GM21825 (cell line): ENCODE measurements around the gene HAUS7.

Experiments
- ATAC-seq: cut with Tn5 transposase; IDR thresholded peaks from one replicate; pipeline ENCODE4 v1.9.1; 2021; ENCODE audit warnings: mild to moderate bottlenecking, moderate library complexity; ENCODE audit not compliant: unreplicated experiment

HAUS7 gene

DNA sequence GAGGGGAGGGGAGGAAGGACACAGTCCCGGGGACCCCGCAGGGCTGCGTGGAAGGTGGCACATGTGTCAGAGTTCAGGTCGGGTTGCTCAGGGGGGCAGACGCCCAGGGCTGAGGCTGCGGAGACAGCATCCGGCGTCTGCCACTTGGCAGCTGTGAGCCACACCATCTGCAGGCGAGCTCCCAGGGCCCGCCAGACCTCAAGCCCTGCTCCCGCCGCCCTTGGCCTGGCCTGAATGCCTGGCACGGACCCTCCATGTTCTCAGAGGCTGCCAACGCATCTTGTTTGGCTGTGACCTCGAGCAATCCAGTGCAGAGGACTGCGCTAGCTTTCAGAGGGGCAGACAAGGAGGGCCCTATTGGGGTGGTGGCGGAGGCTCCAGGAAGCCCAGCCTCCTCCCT lies 29.5 kb upstream of the HAUS7 start:
- no peak for ATAC-seq

DNA sequence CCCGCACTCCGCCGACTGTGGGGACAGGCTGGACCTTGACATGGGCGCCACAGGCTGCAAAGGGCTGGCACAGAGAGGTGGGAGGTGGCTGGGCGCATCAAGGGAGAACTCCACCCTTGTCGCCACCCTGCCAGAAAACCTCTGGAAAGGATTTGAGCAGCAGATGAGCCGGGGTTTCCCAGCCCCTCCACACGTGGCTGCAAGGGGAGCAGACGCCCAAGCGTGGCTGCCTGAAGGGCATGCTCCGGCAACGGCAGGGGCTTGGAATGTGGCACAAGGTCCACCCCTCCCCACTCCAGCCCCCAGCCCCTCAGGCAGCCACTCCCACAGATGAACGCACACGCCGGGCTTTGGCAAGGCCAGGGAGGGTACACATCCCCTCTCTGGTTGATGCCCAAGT lies 29.0 kb upstream of the HAUS7 start:
- no peak for ATAC-seq

DNA sequence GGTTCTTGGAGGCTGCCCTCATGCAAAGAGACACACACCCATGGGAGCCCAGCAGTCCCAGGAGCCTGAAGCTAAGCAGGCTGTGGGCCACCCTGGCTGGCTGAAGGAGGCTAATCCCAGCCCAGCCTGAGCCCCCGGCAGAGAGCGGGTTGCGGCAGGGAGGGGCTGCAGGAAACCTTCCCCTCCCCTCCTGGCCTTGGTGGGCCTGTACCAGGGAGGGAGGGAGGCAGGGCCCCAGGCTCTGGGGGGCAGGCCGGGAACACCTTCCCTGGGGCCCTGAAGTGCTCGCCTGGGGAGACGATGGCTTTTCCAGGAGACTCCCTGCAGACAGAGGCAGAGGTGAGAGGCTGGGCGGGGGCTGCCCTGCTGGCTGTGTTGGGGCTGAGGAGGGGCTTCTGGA lies 28.1 kb upstream of the HAUS7 start:
- no peak for ATAC-seq

DNA sequence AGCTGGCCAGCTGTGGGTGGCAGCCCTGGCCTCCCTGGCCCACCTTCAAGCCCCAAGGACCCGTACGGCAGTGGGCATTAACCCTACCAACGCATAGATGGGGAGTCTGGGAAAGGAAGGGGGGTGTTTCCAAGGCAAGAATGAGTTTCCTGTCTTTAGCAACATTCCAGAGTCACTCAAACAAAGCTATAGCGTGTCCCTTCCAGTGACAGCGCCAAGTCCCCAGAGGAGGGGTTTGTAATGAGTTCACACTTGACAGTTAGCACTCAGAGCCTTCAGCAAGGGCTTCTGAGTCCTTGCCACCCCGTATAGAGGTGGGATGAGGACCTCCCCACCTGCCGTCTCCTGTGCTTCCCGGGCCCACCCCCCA lies 26.2 kb upstream of the HAUS7 start:
- ATAC-seq: no peak

- no peak for ATAC-seq
These were observed 25.7 kb upstream of the HAUS7 start for GRCh38 chrX:153495903-153496589.

DNA sequence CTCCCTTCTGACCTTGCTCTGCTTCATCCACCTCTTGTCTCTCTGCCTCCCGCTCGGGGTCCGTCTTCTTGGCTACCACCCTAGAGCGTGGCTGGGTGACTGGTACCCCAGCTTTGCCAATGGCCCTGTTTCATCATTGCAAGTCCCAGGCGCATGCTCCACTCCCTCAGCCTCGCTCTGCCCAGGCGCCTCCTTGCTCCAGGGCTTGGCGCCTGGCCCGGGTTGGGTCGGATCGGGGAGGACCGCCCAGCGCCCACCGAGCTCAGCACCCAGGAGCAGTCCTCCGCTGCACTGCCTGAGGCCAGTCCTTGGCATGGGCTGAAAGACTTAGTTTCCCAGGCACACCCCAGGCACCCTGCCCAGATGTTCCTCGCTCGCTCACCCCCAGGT lies 25.0 kb upstream of the HAUS7 start:
- ATAC-seq: no peak

- ATAC-seq: no peak
These were observed 24.4 kb upstream of the HAUS7 start, which contains the start of gene BGN for GRCh38 chrX:153494541-153495361. Gene BGN (plus strand): TSS chrX:153494980. CDS start chrX:153504632, 9,652 bp downstream.

DNA sequence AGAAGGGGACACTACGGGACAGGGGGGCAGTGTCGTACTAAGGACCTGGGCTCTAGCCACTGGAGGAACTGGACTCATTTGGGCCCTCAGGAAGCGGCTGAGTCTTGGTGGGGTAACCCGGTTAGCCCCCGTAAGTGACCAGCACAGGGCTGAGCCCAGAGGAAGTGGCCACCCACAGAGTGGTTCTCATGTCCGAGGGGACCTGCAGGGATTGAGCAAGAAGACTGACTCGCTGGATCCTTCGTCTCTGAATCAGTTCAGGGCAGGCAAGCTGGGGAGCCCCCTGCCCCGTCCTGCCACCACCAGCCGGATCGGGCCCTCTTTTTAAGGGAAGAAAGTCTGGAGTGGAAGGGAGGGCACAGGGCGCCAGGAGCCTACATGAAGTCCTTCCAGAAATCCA lies 23.7 kb upstream of the HAUS7 start:
- no peak for ATAC-seq

DNA sequence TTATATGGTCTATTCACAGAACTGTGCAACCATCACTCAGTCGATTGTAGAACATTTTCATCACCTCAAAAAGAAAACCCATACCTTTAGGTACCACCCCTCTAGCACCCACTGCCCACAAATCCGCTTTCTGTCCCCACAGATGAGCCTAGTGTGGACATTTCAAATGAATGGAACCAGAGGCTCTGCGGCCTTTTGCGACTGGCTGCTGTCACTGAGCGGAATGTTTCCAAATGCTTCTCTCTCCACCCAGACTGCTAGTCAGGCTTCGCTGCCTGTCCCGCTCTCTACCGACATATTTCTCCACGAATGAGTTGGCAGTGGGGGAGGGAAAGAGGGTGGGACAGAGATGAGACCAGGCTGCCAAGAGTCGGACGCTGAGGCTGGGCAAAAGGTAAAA lies 22.7 kb upstream of the HAUS7 start:
- ATAC-seq: no peak

DNA sequence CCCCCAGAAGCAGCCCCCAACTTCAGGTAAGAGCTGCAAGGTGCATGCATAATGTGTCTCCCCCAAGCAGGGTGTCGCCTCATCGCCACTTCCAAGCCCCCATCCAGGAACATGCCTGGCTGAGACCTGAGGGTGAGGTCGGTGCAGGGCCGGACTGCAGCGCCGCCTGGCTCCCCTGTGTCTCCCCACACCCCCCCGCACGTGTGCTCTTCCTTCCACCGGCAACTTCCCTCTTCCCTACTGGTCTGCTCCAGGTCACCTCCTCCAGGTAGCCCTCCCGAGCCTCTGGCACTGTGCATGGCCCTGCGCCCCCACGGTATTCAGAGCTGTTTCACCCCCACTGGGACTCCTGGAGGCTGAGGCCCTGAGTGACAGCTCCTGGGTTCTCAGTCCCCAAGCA lies 22.2 kb upstream of the HAUS7 start:
- ATAC-seq: no peak

- ATAC-seq: no peak
These were observed 21.5 kb upstream of the HAUS7 start for GRCh38 chrX:153491918-153492317.

GRCh38 chrX:153491351-153491914 lies 21.1 kb upstream of the HAUS7 start:
- ATAC-seq: no peak

DNA sequence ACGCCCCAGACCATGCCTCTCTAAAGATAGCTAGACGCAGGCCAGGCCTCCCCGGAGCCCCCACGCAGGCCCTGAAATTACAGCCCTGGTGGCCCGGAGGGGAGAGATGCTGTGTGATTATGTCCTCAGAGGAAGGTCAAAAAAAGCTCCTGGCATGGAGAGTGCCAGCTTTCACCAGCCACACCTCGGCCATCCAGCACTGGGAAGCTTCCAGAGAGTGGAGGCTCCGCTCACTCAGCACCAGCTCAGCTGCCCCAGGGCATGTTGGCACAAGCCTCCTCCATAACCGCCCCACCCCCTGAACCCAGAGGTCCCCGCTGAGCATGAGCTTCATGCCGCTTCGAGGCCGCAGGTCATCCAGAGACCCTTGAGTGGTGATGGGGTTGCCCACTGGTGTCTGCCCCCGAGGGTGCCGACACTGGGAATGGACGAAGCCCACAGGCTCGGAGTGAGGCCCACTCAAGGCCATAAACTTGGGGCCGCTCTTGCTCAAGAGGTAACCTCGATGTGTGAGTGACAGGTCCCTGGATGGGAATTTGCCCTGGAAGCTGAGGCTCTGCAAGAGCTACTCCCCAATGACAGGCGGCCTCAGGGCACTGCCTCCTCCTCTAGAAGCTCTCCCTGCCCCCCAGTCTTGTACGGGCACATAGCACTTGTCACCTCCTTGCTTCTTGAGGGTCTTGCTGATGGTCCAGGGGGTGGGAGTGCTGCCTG lies 20.0 kb upstream of the HAUS7 start:
- ATAC-seq: no peak

DNA sequence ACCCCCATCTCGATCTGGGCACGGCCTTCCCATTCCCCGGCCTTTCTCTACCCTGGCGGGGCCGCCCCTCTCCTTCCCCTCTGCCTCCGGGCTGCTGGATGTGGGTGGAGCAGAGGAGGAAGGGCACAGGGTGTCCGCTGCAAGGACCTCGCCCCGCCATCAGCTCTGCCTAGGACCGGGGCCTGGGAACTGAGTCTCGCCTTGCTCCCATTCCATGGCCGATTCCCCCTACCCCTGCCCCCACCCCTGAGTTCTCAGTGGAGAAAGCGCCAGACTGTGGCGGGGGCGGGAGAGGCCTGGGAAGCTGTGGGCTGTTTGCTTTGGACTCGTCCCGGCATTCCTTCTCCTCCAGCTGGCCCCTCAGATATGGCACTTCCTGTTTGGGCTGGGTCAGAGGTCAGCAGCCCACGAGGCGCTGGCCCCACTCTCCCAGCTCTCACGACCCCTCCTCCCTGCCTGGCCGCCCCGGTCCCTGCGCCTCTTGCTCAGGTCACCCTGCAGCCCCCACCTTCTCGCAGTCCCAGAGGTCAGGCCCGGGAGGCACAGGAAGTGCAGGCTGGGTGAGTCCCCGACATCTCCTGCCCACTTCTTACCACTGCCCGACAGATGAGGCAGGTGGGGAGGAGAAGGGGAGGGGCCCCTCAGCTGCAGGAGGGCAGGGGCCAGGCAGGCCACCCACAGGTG lies 18.0 kb upstream of the HAUS7 start:
- ATAC-seq: no peak

DNA sequence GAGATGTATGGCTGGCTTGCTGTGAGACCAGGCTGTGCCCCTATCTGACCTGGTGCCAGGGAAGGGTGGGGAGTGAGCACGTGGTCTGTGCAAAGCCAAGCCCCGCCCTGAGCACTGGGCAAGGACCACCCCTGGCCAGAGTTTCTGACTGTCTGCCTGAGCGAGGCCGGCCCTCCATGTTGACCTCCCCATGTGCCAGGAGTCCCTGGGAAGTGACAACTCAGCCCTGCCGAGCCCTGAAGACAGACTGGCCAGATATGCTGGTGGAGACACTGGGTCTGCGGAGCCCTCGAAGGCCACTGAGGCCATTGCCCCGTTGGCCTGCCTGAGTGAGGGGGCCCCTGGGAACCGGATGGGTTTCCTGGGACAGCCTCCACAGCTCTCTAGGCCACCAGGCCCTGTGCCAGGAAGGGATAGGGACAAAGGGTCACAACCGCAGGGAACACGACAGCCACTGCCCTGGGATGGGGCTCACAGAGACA lies 17.3 kb upstream of the HAUS7 start:
- ATAC-seq: no peak

- ATAC-seq: no peak
These were observed 15.8 kb upstream of the HAUS7 start for GRCh38 chrX:153486171-153486570.

- ATAC-seq: no peak
These were observed 15.2 kb upstream of the HAUS7 start for GRCh38 chrX:153485396-153486080.

DNA sequence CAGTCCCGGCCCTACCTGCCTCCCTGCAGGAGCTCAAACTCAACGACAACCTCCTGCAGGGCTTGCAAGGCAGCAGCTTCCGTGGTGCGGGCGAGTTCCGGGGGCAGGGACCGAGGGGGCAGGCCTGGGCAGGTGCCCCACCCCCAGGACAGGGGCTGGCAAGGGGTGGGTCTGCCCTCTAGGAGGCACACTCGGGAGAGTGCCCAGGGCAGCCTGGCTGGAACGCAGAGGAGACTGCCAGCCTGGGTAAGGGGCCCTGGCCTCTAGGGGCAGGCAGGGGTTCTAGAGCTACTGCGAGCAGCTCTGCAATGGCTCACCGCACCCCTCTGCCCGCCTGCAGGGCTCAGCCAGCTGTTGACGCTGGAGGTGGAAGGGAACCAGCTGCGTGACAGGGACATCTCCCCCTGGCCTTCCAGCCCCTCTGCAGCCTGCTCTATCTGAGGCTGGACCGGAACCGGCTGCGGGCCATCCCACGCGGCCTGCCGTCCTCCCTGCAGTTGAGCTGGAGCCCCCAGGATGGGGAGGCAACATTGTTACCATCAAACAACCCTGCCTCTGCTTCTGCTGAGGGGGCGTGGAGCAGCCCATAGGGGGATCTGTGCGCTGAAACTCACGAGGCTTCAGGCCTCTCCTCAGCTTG lies 12.1 kb upstream of the HAUS7 start:
- ATAC-seq: no peak

DNA sequence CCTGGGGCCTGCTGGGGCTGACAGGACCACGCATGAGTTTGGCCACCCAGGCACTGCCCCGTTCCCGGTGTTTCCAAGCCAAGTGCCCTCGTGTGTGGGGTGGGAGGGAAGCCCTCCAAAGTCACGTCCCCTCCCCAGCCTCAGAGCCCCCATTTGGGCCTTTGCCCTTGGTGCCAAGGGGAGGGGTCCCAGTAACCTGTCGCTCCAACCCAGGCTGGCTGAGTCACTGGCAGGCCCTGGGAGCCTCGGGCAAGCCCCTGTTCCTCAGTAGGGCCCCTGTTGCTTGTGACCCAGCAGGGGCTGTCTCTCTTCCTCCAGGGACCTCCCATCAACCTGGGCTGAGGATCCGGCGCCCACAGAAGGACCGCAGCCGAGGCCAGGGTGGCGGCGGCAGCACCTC lies 10.7 kb upstream of the HAUS7 start:
- no peak for ATAC-seq

- ATAC-seq: no peak
These were observed 8.4 kb upstream of the HAUS7 start for GRCh38 chrX:153478746-153479145.
